GM19324 (cell line): Measurements from ENCODE around the gene TMEM115.
A peak's percentile ranks its signal among the peaks of the same experiment; 100 is the strongest.

Experiments used
- ATAC-seq: cut with Tn5 transposase; IDR thresholded peaks from one replicate; pipeline ENCODE4 v1.9.1; 2021; ENCODE audit warnings: mild to moderate bottlenecking, moderate library complexity; ENCODE audit not compliant: unreplicated experiment, low FRiP score

The TMEM115 gene

GRCh38 chr3:50354186-50354764 lies 5.0 kb downstream of the TMEM115 start:
- no peak for ATAC-seq

GRCh38 chr3:50353245-50354004 lies 5.9 kb downstream of the TMEM115 start:
- ATAC-seq = no peak

- ATAC-seq = no peak
These were observed 6.5 kb downstream of the TMEM115 start for GRCh38 chr3:50352781-50353180.

DNA sequence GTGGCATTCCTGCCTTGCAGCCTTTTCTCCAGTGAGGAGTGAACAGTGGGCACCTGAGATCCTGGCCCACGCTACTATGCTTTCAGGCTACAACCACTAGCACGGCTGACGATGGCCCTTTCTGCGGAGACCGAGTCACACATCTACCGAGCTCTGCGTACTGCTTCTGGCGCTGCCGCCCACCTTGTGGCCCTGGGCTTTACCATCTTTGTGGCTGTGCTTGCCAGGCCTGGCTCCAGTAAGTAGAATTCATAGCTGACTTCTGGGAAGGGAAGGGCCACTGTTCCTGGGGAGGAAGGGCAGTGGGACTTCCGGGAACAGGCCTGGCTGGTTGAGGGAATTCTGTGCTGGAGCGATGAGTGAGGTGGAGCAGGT lies 8.0 kb downstream of the TMEM115 start:
- ATAC-seq = no peak

DNA sequence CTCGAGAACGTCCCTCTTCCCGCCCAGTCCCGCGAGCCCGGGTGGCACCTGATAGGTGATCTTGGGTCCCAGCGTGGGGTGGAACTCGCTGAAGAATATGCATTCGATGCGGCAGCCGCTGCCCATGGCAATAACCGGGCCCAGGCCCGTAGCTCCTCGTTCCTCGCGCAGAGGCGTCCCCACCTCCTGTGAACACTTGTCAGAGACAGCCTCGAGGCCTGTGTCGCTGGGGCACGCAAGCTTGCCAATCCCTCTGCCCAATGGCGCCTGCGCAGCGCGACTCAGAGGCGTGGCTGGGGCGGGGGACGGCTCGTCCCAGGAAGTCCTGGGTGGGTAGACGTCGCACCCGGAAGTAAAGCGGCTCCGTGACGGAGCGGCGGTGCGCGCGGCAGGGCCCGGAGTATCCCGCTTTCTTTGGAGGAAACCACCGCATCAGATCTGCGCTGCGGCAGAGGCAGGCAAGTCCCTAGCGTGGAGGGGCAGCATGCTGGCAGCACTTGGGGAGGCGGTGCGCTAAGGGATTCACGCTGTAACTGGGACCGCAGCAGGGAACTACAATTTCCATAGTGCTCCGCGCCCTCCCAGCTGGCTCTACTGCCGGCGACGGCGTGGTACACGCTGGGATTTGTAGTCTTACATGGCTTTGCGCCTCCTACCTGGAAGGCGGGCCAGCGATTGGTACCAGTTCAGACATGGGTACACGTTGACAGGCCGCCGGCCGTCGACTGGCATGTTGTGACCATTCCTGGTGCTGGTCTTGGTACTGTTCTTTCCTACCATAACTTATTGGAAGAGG lies 8.6 kb downstream of the TMEM115 start, which contains the start of the genes CYB561D2 and NPRL2:
TSS of gene CYB561D2 (plus strand) at position 336 of the 796 bp plus-strand sequence. CDS start 572 bp downstream, outside the sequence.
TSS of gene NPRL2 (minus strand) at position 249 of the 796 bp plus-strand sequence. CDS start at position 126, 123 bp downstream.
- peak; percentile 88 for ATAC-seq

DNA sequence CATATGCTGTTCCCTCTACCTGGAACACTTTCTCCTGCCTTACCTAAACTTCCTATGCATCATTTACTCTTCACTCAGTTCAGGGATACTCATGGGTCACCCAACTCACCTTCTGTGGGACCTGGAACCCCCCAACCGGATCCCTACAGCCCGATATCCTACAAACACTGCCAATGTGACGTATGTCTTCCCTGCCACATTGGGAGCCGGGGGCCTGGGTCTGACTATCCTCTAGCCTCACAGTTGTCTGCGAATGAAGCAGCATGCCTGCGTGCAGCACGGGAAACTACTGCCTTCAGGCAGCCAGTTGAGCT lies 9.2 kb downstream of the TMEM115 start:
- ATAC-seq = no peak

DNA sequence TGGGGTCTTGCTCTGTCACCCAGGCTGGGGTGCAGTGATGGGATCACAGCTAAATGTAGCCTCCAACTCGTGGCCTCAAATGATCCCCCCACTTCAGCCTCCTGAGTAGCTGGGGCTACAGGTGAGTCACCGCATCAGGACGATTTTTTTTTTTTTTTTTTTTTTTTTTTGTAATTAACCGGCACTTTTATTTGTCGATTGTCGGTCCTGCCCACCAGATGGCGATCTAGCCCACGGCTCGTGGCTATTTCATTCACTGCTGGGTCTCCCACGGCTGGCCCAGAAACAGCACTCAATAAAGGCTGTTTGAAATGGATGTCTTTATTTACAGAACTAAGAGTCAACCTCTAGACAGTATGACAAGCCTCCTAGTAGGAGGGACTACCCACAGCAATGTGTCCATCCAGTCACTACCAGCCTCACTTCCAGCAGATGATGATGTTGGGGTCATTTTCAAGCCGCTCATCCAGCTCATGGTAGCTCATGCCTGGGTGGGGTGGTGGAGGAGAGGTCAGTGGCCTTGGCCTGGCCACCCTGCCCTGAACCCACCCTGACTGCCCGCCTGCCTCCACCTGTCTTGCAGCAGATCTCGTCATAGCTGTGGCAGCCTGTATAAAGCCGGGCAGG lies 12.0 kb downstream of the TMEM115 start:
- no peak for ATAC-seq

DNA sequence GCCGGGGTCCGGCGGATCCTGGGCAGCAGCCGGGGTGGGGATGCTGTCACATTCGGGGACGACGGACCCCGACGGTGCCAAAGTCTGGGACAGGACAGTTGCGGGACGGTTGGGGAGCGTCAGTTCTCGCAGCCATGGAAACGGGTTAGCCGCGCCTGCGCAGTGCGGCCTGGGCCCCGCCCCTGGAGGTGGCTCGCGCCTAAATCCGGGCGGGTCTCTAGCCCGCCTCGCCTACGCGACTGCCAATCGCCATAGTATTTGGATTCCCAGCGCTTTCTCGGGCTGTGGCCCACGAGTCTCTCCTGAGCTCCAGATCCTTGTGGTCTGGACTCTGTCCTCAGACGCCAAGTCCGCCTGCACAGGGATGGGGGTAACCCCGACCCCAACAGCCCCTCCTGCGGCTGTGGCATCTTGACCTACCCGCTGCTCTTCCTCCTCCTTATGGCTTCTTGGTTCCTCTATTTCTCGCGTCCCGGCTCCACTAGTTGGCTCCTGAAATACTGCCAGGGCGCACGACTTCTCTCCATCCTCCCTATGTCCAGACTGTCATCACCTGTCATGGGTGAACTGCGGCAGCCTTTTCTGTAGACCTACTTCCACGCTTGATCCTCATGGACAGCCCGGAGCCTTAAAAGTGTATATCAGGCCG lies 13.6 kb downstream of the TMEM115 start, which contains the start of gene ZMYND10:
TSS of gene ZMYND10 (minus strand) at position 147 of the 649 bp plus-strand sequence. CDS start 153 bp downstream, outside the sequence.
- no peak for ATAC-seq

DNA sequence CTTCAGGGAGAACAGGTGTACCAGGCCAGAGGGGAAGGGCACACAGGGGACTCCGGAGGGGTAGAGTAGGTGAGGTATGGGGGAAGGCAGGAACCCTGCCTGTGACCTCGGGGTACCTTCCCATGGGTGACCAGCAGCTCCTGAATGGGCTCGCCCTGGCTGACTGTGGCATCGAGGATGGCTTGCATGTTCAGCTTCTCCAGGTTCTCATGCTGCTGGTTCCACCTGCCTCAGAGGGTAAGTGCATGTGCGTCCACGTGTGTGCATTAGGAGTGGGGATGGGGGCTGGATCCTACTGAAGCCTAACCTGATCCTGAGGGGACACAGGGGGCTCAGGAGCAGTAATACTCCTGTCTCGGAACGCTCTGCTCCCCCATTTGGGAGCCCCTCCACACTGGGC lies 14.3 kb downstream of the TMEM115 start:
- no peak for ATAC-seq

GRCh38 chr3:50342813-50343633 lies 16.3 kb downstream of the TMEM115 start:
- ATAC-seq = no peak

DNA sequence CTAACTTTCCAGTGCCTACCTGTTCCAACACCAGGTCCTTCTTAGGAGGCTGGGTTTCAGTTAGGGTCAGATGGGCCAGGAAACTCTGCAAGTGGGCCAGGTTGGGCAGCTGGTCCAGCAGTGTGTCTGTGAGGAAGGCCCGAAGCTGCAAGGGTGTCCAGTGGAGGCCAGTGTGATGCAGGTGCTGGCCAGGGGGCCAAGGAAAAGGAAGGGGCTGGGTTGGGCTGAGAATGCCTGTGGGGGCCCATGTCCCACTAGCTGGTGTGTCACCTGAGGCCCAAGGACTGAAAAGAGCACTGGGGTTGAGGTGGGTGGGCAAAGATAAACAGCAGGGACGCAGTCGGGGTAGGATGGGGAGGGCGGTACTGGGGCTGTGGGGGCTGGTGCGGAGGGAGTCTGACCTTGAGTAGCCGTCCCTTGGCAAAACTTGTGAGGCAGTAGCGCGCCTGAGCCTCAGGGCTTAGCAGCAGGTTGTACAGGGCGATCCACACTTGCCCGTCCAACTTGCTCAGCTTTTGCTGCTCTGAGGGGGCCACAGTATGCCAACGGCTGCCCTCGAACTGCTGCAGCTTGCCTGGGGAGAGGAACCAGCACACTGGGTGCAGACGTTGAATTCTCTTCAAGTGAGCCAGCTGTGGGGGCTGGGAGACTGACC lies 17.2 kb downstream of the TMEM115 start:
- ATAC-seq = no peak

DNA sequence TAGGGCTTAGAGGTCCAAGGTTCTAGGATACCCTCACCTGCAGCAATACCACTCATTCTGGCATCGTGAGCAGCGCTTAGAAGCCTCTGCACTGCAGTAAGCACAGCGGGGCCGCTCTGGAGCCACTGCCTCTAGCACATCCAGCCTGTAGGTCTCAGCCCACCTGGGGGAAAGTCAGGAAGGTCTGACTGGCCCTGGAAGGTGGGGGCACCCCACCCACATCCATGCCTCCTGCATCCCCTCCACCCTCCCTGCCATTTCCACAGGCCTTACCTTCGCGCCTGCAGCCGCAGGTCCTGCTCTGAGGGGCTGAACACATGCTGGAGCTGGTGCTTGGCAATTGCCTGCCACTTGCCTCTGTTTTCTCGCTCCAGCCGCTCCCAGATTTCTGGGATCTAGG lies 17.8 kb downstream of the TMEM115 start:
- ATAC-seq = no peak

GRCh38 chr3:50340448-50341329 lies 18.6 kb downstream of the TMEM115 start, which contains the start of gene RASSF1:
Gene RASSF1 (minus strand): TSS chr3:50340836. CDS start chr3:50340805, 31 bp downstream.
- ATAC-seq = no peak

DNA sequence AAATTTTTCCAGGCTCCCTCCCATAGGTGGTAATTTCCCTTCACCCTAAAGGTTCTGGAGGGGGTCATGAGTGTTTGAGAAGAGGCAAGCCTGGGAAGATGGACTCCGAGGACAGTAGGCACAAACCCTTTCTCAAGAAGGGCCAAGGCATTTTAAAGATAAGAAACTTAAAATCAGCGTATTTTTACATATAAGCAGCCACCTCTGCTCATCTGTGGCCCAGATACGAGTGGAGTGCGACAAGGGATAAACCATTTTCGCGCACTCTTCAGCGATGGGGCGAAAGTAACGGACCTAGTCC lies 19.2 kb downstream of the TMEM115 start:
- no peak for ATAC-seq

DNA sequence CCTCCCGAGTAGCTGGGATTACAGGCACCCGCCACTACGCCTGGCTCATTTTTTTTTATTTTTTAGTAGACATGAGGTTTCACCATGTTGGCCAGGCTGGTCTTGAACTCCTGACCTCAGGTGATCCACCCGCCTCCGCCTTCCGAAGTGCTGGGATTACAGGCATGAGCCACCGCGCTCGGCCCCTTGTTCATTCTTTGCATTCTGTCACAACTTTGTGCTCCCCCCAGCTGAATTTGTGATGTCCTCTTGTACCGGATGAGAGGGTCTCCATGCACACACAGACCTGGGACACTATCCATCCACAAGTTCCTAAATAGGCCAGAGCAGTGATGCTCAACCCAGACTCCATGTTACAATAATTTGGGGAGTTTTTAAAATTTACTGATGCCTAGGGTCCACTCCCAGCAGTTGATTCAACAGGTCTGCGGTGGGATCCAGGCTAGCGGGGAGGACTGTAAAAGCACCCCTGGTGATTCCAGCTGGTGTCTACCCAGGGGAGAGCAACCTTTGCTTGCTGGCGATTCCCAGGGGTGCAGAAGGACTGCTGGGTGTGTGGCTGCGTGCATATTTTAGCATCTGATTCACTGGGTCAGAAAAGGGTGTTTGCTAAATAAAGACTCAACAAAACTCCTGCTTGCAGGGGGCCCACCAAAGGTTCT lies 19.7 kb downstream of the TMEM115 start:
- no peak for ATAC-seq

DNA sequence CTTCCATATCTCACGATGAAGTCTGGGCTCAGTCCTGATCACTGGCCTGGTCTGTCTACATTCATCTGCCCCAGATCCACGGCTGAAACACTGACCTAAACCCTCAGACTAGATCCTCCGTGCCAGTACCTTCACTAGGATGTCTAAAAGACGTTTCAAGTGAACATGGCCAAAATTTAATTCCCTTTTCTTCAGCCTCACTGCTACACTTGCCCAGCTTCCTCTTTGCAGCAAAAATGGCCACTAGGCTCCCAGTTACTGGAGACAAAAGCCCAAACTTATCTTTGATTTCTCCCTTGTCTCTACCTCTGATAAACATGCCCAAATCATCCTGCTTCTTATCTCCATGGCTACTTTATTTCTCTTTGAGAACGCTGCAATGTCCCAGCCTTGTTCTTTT lies 20.4 kb downstream of the TMEM115 start:
- no peak for ATAC-seq

GRCh38 chr3:50337175-50337861 lies 22.0 kb downstream of the TMEM115 start:
- peak; percentile 87 for ATAC-seq
